Activated T-helper 2 cell treated with anti-CD3 and anti-CD28 coated beads, Interferon-gamma antibody, Interleukin-2, Interleukin-4, amounts not matched to agents 10 μg/mL and 5 μg/mL and 100 μg/mL, durations not matched to agents 14 hours and 24 hours and 36 hours (primary cell): ENCODE data around the gene TPRG1. TPM values are rescaled to one million over a fixed set of nuclear protein-coding genes. Genes with fewer than 3 reads are reported as not detected.
A peak's percentile ranks its signal among the peaks of the same experiment; 100 is the strongest.

Source experiments
- DNase-seq: peaks from one replicate; pipeline ENCODE4 v3.0.0; 2021; ENCODE audit warnings: low spot score
- H3K27ac Mint-ChIP-seq: one replicate; pipeline ENCODE4 v1.8.0; 2021; ENCODE audit warnings: mixed read lengths
- H3K27me3 Mint-ChIP-seq: one replicate; pipeline ENCODE4 v1.8.0; 2021; ENCODE audit warnings: low read depth, mixed read lengths
- H3K36me3 Mint-ChIP-seq: one replicate; pipeline ENCODE4 v1.8.0; 2021; ENCODE audit warnings: low read depth, mixed read lengths
- H3K4me1 Mint-ChIP-seq: one replicate; pipeline ENCODE4 v1.8.0; 2021; ENCODE audit warnings: low read depth, mixed read lengths
- H3K4me3 Mint-ChIP-seq: one replicate; pipeline ENCODE4 v1.8.0; 2021; ENCODE audit warnings: low read depth, mild to moderate bottlenecking, moderate library complexity, mixed read lengths
- H3K9me3 Mint-ChIP-seq: one replicate; pipeline ENCODE4 v1.8.0; 2021; ENCODE audit warnings: mixed read lengths
- intact Hi-C: fragments of 100-400 bp; cut with micrococcal nuclease; formaldehyde crosslinking; loops from one replicate; pipeline ENCODE4 v1.15.1; 2023
- total RNA-seq: library from RNA; stranded (reverse); gene quantifications from 2 replicates; pipeline ENCODE4 v1.2.3, GENCODE V29; 2022

TPRG1 gene
- total RNA-seq, 1 donor from 2014 or later = 91.8 TPM

- H3K27me3 Mint-ChIP-seq = no peaks in the 10 kb centered on the region
- H3K4me1 Mint-ChIP-seq = peaks cover 28% of the 10 kb centered on the region
- peaks cover 6% of the 10 kb centered on the region for H3K36me3 Mint-ChIP-seq
- intact Hi-C loops = loop anchor here (10.0 kb wide), 1 partner anchor 285 kb away; no protein-coding TSS in a partner anchor
- no peak overlapping the region for H3K27ac Mint-ChIP-seq
- no peak overlapping the region for H3K4me3 Mint-ChIP-seq
- peaks cover 40% of the 10 kb centered on the region for H3K9me3 Mint-ChIP-seq
- DNase-seq = no peak
Measured at GRCh38 chr3:189239616-189240015, 67.8 kb downstream of the TPRG1 start.

- Mint-ChIP-seq H3K4me3 (no peak overlapping the region), H3K27ac (no peak overlapping the region), H3K27me3 (peaks cover 10% of the 10 kb centered on the region), H3K9me3 (peaks cover 17% of the 10 kb centered on the region), H3K36me3 (no peaks in the 10 kb centered on the region), H3K4me1 (no peaks in the 10 kb centered on the region)
- DNase-seq = no peak
- intact Hi-C loops = no loop called here
Measured at GRCh38 chr3:189249987-189250386, 78.2 kb downstream of the TPRG1 start.

- Mint-ChIP-seq H3K27me3 (peaks cover 13% of the 10 kb centered on the region), H3K4me3 (no peak overlapping the region), H3K4me1 (no peaks in the 10 kb centered on the region), H3K27ac (no peak overlapping the region), H3K36me3 (no peaks in the 10 kb centered on the region), H3K9me3 (peaks cover 15% of the 10 kb centered on the region)
- intact Hi-C loops = no loop called here
- DNase-seq = no peak
Measured at GRCh38 chr3:189258261-189258660, 86.5 kb downstream of the TPRG1 start.

GRCh38 chr3:189260556-189261493, 89.1 kb downstream of the TPRG1 start:
- Mint-ChIP-seq H3K36me3 (no peaks in the 10 kb centered on the region), H3K4me1 (no peaks in the 10 kb centered on the region)

GRCh38 chr3:189262746-189263145, 91.0 kb downstream of the TPRG1 start:
- H3K27me3 Mint-ChIP-seq = no peaks in the 10 kb centered on the region
- H3K27ac Mint-ChIP-seq = no peak overlapping the region
- no peaks in the 10 kb centered on the region for H3K36me3 Mint-ChIP-seq
- no peaks in the 10 kb centered on the region for H3K9me3 Mint-ChIP-seq
- H3K4me3 Mint-ChIP-seq = no peak overlapping the region
- DNase-seq = no peak
- intact Hi-C loops = no loop called here
- no peaks in the 10 kb centered on the region for H3K4me1 Mint-ChIP-seq

More at GRCh38 chr3:189260556-189261493, 89.1 kb downstream of the TPRG1 start:
- no peak overlapping the region for H3K27ac Mint-ChIP-seq
- intact Hi-C loops = no loop called here
- H3K27me3 Mint-ChIP-seq = peaks cover 10% of the 10 kb centered on the region
- no peaks in the 10 kb centered on the region for H3K9me3 Mint-ChIP-seq
- no peak for DNase-seq
- H3K4me3 Mint-ChIP-seq = no peak overlapping the region

GRCh38 chr3:189267981-189268613, 96.3 kb downstream of the TPRG1 start:
- Mint-ChIP-seq H3K27ac (no peak overlapping the region), H3K36me3 (no peaks in the 10 kb centered on the region), H3K27me3 (no peaks in the 10 kb centered on the region), H3K4me1 (peaks cover 20% of the 10 kb centered on the region), H3K9me3 (no peaks in the 10 kb centered on the region), H3K4me3 (no peak overlapping the region)
- no peak for DNase-seq
- intact Hi-C loops = no loop called here

- Mint-ChIP-seq H3K9me3 (no peaks in the 10 kb centered on the region), H3K4me1 (peaks cover 28% of the 10 kb centered on the region), H3K4me3 (no peak overlapping the region), H3K27me3 (no peaks in the 10 kb centered on the region), H3K27ac (no peak overlapping the region), H3K36me3 (no peaks in the 10 kb centered on the region)
- no peak for DNase-seq
- intact Hi-C loops = no loop called here
Measured at GRCh38 chr3:189269365-189269764, 97.6 kb downstream of the TPRG1 start.

- Mint-ChIP-seq H3K4me3 (no peak overlapping the region), H3K27me3 (no peaks in the 10 kb centered on the region), H3K9me3 (peaks cover 3% of the 10 kb centered on the region), H3K27ac (no peak overlapping the region), H3K36me3 (peaks cover 3% of the 10 kb centered on the region), H3K4me1 (peaks cover 33% of the 10 kb centered on the region)
- intact Hi-C loops = loop anchor here (5.0 to 10.0 kb wide), 5 partner anchors 122 to 504 kb away; no protein-coding TSS in a partner anchor
- DNase-seq = peak; percentile 33
Measured at GRCh38 chr3:189270248-189270832, 98.6 kb downstream of the TPRG1 start.

- intact Hi-C loops = loop anchor here (1.0 to 10.0 kb wide), 7 partner anchors 36 to 676 kb away; no protein-coding TSS in a partner anchor
- no peak overlapping the region for H3K4me3 Mint-ChIP-seq
- peaks cover 9% of the 10 kb centered on the region for H3K9me3 Mint-ChIP-seq
- H3K27ac Mint-ChIP-seq = peak overlapping the region; percentile 81
- no peaks in the 10 kb centered on the region for H3K27me3 Mint-ChIP-seq
- DNase-seq = no peak
- H3K36me3 Mint-ChIP-seq = peaks cover 9% of the 10 kb centered on the region
- peaks cover 48% of the 10 kb centered on the region for H3K4me1 Mint-ChIP-seq
Measured at GRCh38 chr3:189272500-189273119, 100.8 kb downstream of the TPRG1 start.

- Mint-ChIP-seq H3K4me3 (no peak overlapping the region), H3K9me3 (peaks cover 12% of the 10 kb centered on the region), H3K27ac (peak overlapping the region; percentile 74), H3K36me3 (peaks cover 13% of the 10 kb centered on the region), H3K27me3 (no peaks in the 10 kb centered on the region), H3K4me1 (peaks cover 56% of the 10 kb centered on the region)
- DNase-seq = no peak
- intact Hi-C loops = loop anchor here (2.0 to 10.0 kb wide), 6 partner anchors 35 to 501 kb away; no protein-coding TSS in a partner anchor
Measured at GRCh38 chr3:189273736-189274135, 102.0 kb downstream of the TPRG1 start.

- peaks cover 56% of the 10 kb centered on the region for H3K4me1 Mint-ChIP-seq
- peaks cover 13% of the 10 kb centered on the region for H3K9me3 Mint-ChIP-seq
- peaks cover 18% of the 10 kb centered on the region for H3K36me3 Mint-ChIP-seq
- no peak for DNase-seq
- H3K27me3 Mint-ChIP-seq = no peaks in the 10 kb centered on the region
- intact Hi-C loops = loop anchor here (10.0 kb wide), 2 partner anchors 410 to 500 kb away; no protein-coding TSS in a partner anchor
- no peak overlapping the region for H3K27ac Mint-ChIP-seq
- no peak overlapping the region for H3K4me3 Mint-ChIP-seq
Measured at GRCh38 chr3:189275182-189275581, 103.4 kb downstream of the TPRG1 start.

GRCh38 chr3:189275852-189276251, 104.1 kb downstream of the TPRG1 start:
- intact Hi-C loops = loop anchor here (2.0 to 10.0 kb wide), 3 partner anchors 49 to 499 kb away; no protein-coding TSS in a partner anchor
- Mint-ChIP-seq H3K4me3 (no peak overlapping the region), H3K27me3 (no peaks in the 10 kb centered on the region), H3K36me3 (peaks cover 18% of the 10 kb centered on the region), H3K9me3 (peaks cover 13% of the 10 kb centered on the region), H3K27ac (peak overlapping the region; percentile 40), H3K4me1 (peaks cover 54% of the 10 kb centered on the region)
- no peak for DNase-seq
